Stimulated activated naive CD8-positive, alpha-beta T cell treated with anti-CD3 and anti-CD28 coated beads, Interleukin-15, amount 100 ng/mL, for 72 hours (primary cell): ENCODE measurements around the gene CEP112.

ENCODE experiments used
- ATAC-seq: fragments of 150-1000 bp; cut with Tn5 transposase; 2 replicates; pipeline ENCODE4 v1.10.0; 2021; ENCODE audit warnings: mild to moderate bottlenecking, moderate library complexity
- DNase-seq, 2 donors: peaks; one replicate each; pipeline ENCODE4 v3.0.0; 2021 to 2022
- H3K27ac Mint-ChIP-seq, 2 donors: one replicate each; pipeline ENCODE4 v1.8.0; 2022; ENCODE audit warnings: mild to moderate bottlenecking in 2 of 2, mixed read lengths in 2 of 2, moderate library complexity in 2 of 2
- H3K27me3 Mint-ChIP-seq: one replicate; pipeline ENCODE4 v1.8.0; 2022; ENCODE audit warnings: mixed read lengths
- H3K4me1 Mint-ChIP-seq: one replicate; pipeline ENCODE4 v1.8.0; 2022; ENCODE audit warnings: mild to moderate bottlenecking, mixed read lengths
- H3K4me3 Mint-ChIP-seq, 2 donors: one replicate each; pipeline ENCODE4 v1.8.0; 2022; ENCODE audit warnings: mild to moderate bottlenecking in 2 of 2, mixed read lengths in 2 of 2, moderate library complexity in 1 of 2
- H3K9me3 Mint-ChIP-seq, 2 donors: one replicate each; pipeline ENCODE4 v1.8.0; 2022; ENCODE audit warnings: mixed read lengths in 2 of 2

The CEP112 gene

GRCh38 chr17:65896889-65897288 is 295.0 kb downstream of the CEP112 start:
- Mint-ChIP-seq H3K27ac (no peak overlapping the region), H3K4me3 (no peak overlapping the region), H3K4me1 (no peaks in the 10 kb centered on the region), H3K9me3 (no peaks in the 10 kb centered on the region), H3K27me3 (no peaks in the 10 kb centered on the region)
- ATAC-seq (no peak), DNase-seq (no peak)

GRCh38 chr17:65895969-65896368 is 296.0 kb downstream of the CEP112 start:
- Mint-ChIP-seq H3K9me3 (no peaks in the 10 kb centered on the region), H3K4me3 (no peak overlapping the region), H3K27me3 (no peaks in the 10 kb centered on the region), H3K4me1 (no peaks in the 10 kb centered on the region), H3K27ac (no peak overlapping the region)
- ATAC-seq: no peak
- no peak for DNase-seq

- Mint-ChIP-seq H3K9me3 (no peaks in the 10 kb centered on the region), H3K27ac (no peak overlapping the region), H3K27me3 (no peaks in the 10 kb centered on the region), H3K4me1 (no peaks in the 10 kb centered on the region), H3K4me3 (no peak overlapping the region)
- DNase-seq (no peak), ATAC-seq (no peak)
Measured at GRCh38 chr17:65893692-65894279, 298.1 kb downstream of the CEP112 start.

GRCh38 chr17:65892912-65893377 is 299.0 kb downstream of the CEP112 start:
- H3K27ac Mint-ChIP-seq: no peak overlapping the region
- H3K4me1 Mint-ChIP-seq: no peaks in the 10 kb centered on the region
- no peaks in the 10 kb centered on the region for H3K9me3 Mint-ChIP-seq
- H3K27me3 Mint-ChIP-seq: no peaks in the 10 kb centered on the region
- H3K4me3 Mint-ChIP-seq: no peak overlapping the region
- no peak for ATAC-seq
- DNase-seq: no peak

- Mint-ChIP-seq H3K27me3 (no peaks in the 10 kb centered on the region), H3K9me3 (no peaks in the 10 kb centered on the region)
Measured at GRCh38 chr17:65891231-65891735, 300.6 kb downstream of the CEP112 start.

GRCh38 chr17:65888649-65889048 is 303.3 kb downstream of the CEP112 start:
- Mint-ChIP-seq H3K4me1 (no peaks in the 10 kb centered on the region), H3K9me3 (no peaks in the 10 kb centered on the region), H3K27ac (no peak overlapping the region), H3K27me3 (no peaks in the 10 kb centered on the region), H3K4me3 (no peak overlapping the region)
- ATAC-seq: no peak
- DNase-seq: no peak

More at GRCh38 chr17:65891231-65891735, 300.6 kb downstream of the CEP112 start:
- Mint-ChIP-seq H3K4me1 (no peaks in the 10 kb centered on the region), H3K4me3 (no peak overlapping the region), H3K27ac (no peak overlapping the region)
- no peak for DNase-seq
- ATAC-seq: no peak

GRCh38 chr17:65886315-65887245 is 305.4 kb downstream of the CEP112 start:
- Mint-ChIP-seq H3K27me3 (no peaks in the 10 kb centered on the region), H3K4me1 (no peaks in the 10 kb centered on the region), H3K27ac (no peak overlapping the region), H3K9me3 (no peaks in the 10 kb centered on the region), H3K4me3 (no peak overlapping the region)
- DNase-seq: no peak
- no peak for ATAC-seq

GRCh38 chr17:65885541-65886312 is 306.2 kb downstream of the CEP112 start:
- Mint-ChIP-seq H3K9me3 (no peaks in the 10 kb centered on the region), H3K4me1 (no peaks in the 10 kb centered on the region), H3K27ac (no peak overlapping the region), H3K4me3 (no peak overlapping the region), H3K27me3 (no peaks in the 10 kb centered on the region)
- no peak for DNase-seq
- no peak for ATAC-seq

- ATAC-seq (no peak), DNase-seq (no peak)
- Mint-ChIP-seq H3K4me1 (no peaks in the 10 kb centered on the region), H3K9me3 (peaks cover 13 to 21% of the 10 kb centered on the region in 2 donors), H3K27me3 (no peaks in the 10 kb centered on the region), H3K4me3 (no peak overlapping the region), H3K27ac (no peak overlapping the region)
Measured at GRCh38 chr17:65876985-65877384, 314.9 kb downstream of the CEP112 start.

- Mint-ChIP-seq H3K4me1 (no peaks in the 10 kb centered on the region), H3K27ac (no peak overlapping the region), H3K27me3 (peaks cover 7% of the 10 kb centered on the region), H3K9me3 (no peaks in the 10 kb centered on the region), H3K4me3 (no peak overlapping the region)
- no peak for ATAC-seq
- no peak for DNase-seq
Measured at GRCh38 chr17:65868881-65869280, 323.1 kb downstream of the CEP112 start.

- no peaks in the 10 kb centered on the region for H3K4me1 Mint-ChIP-seq
- H3K9me3 Mint-ChIP-seq: no peaks in the 10 kb centered on the region
- DNase-seq (no peak), ATAC-seq (no peak)
- no peak overlapping the region for H3K27ac Mint-ChIP-seq
- no peak overlapping the region for H3K4me3 Mint-ChIP-seq
- H3K27me3 Mint-ChIP-seq: peaks cover 7% of the 10 kb centered on the region
Measured at GRCh38 chr17:65867014-65867413, 324.9 kb downstream of the CEP112 start.

- Mint-ChIP-seq H3K4me1 (no peaks in the 10 kb centered on the region), H3K9me3 (no peaks in the 10 kb centered on the region), H3K4me3 (no peak overlapping the region), H3K27ac (no peak overlapping the region), H3K27me3 (peaks cover 7% of the 10 kb centered on the region)
- no peak for DNase-seq
- no peak for ATAC-seq
Measured at GRCh38 chr17:65865715-65866425, 326.1 kb downstream of the CEP112 start.

- Mint-ChIP-seq H3K27me3 (peaks cover 7% of the 10 kb centered on the region), H3K4me1 (no peaks in the 10 kb centered on the region), H3K9me3 (no peaks in the 10 kb centered on the region), H3K27ac (no peak overlapping the region), H3K4me3 (no peak overlapping the region)
- ATAC-seq: no peak
- DNase-seq: no peak
Measured at GRCh38 chr17:65864394-65864793, 327.5 kb downstream of the CEP112 start.

GRCh38 chr17:65857718-65858117 is 334.2 kb downstream of the CEP112 start:
- no peak for ATAC-seq
- H3K27ac Mint-ChIP-seq: no peak overlapping the region
- no peaks in the 10 kb centered on the region for H3K9me3 Mint-ChIP-seq
- no peaks in the 10 kb centered on the region for H3K27me3 Mint-ChIP-seq
- no peaks in the 10 kb centered on the region for H3K4me1 Mint-ChIP-seq
- H3K4me3 Mint-ChIP-seq: no peak overlapping the region
- DNase-seq: no peak

- H3K4me3 Mint-ChIP-seq: no peak overlapping the region
- no peak for ATAC-seq
- no peaks in the 10 kb centered on the region for H3K27me3 Mint-ChIP-seq
Measured at GRCh38 chr17:65856865-65857264, 335.1 kb downstream of the CEP112 start.

More at GRCh38 chr17:65856865-65857264, 335.1 kb downstream of the CEP112 start:
- Mint-ChIP-seq H3K4me1 (no peaks in the 10 kb centered on the region), H3K27ac (no peak overlapping the region), H3K9me3 (no peaks in the 10 kb centered on the region)
- DNase-seq: no peak
